Muscle layer of duodenum (tissue), 2 donors: ENCODE data around the gene LRRC55.

Experiments used
- H3K27ac ChIP-seq: one replicate; pipeline ENCODE4 v1.7.0; 2013; ENCODE audit warnings: mild to moderate bottlenecking, low read length
- H3K27me3 ChIP-seq: one replicate; pipeline ENCODE4 v1.7.0; 2013; ENCODE audit warnings: low read depth, mild to moderate bottlenecking, control low read depth, low read length
- H3K36me3 ChIP-seq, 2 donors: one replicate each; pipeline ENCODE4 v1.7.0; 2013; ENCODE audit warnings: low read length in 2 of 2, control low read depth in 1 of 2, mild to moderate bottlenecking in 1 of 2; ENCODE audit not compliant: insufficient read depth in 2 of 2, control insufficient read depth in 1 of 2
- H3K4me1 ChIP-seq, 2 donors: one replicate each; pipeline ENCODE4 v1.7.0; 2013; ENCODE audit warnings: low read length in 2 of 2, mild to moderate bottlenecking in 2 of 2, control low read depth in 1 of 2, moderate library complexity in 1 of 2; ENCODE audit not compliant: insufficient read depth in 2 of 2, control insufficient read depth in 1 of 2
- H3K4me3 ChIP-seq, 2 donors: one replicate each; pipeline ENCODE4 v1.7.0; 2013; ENCODE audit warnings: low read length in 2 of 2, low read depth in 1 of 2, mild to moderate bottlenecking in 1 of 2
- H3K9me3 ChIP-seq, 2 donors: one replicate each; pipeline ENCODE4 v1.7.0; 2013; ENCODE audit warnings: low read length in 2 of 2, control low read depth in 1 of 2, mild to moderate bottlenecking in 1 of 2; ENCODE audit not compliant: control insufficient read depth in 1 of 2
- donor health status: healthy.

The LRRC55 gene

DNA sequence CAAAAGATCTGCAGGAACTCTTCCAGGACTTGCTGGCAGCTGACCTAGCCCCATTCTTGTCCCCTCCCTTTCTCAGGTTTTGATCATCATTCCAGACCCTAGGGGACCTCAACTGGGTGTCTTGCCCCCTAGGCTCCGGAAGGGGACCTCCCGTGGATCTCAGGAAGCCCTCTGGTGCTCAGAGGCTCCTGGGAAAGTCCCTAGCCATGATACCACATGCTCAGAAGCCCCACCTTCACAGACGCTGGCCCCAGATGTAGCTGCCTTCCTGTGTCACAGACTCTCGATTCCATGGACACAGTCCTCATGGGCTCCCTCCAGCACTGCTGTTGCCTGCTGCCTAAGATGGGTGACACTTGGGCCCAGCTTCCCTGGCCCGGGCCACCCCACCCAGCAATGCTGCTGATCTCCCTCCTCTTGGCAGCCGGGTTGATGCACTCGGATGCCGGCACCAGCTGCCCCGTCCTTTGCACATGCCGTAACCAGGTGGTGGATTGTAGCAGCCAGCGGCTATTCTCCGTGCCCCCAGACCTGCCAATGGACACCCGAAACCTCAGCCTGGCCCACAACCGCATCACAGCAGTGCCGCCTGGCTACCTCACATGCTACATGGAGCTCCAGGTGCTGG, at the start of gene LRRC55:
LRRC55 (plus strand) TSS at position 276 of the 628 bp plus-strand sequence; CDS start at position 346, 70 bp downstream.
- Histone ChIP-seq H3K4me3 (no peak within 1 kb of the TSS), H3K27ac (no peak within 1 kb of the TSS), H3K9me3 (no peaks in the 10 kb centered on the region), H3K4me1 (peaks cover 0 to 15% of the 10 kb centered on the region in 2 donors), H3K36me3 (no peaks in the 10 kb centered on the region), H3K27me3 (peaks cover 6% of the 10 kb centered on the region)

GRCh38 chr11:57133366-57134038, 48.3 kb upstream of the LRRC55 start:
- no peaks in the 10 kb centered on the region for H3K36me3 ChIP-seq
- no peaks in the 10 kb centered on the region for H3K27me3 ChIP-seq
- H3K9me3 ChIP-seq: no peaks in the 10 kb centered on the region
- no peak overlapping the region for H3K4me3 ChIP-seq
- no peak overlapping the region for H3K27ac ChIP-seq
- no peaks in the 10 kb centered on the region for H3K4me1 ChIP-seq

GRCh38 chr11:57134284-57134683, 47.5 kb upstream of the LRRC55 start:
- no peaks in the 10 kb centered on the region for H3K36me3 ChIP-seq
- no peaks in the 10 kb centered on the region for H3K4me1 ChIP-seq
- H3K9me3 ChIP-seq: no peaks in the 10 kb centered on the region
- H3K4me3 ChIP-seq: no peak overlapping the region
- no peak overlapping the region for H3K27ac ChIP-seq
- no peaks in the 10 kb centered on the region for H3K27me3 ChIP-seq

DNA sequence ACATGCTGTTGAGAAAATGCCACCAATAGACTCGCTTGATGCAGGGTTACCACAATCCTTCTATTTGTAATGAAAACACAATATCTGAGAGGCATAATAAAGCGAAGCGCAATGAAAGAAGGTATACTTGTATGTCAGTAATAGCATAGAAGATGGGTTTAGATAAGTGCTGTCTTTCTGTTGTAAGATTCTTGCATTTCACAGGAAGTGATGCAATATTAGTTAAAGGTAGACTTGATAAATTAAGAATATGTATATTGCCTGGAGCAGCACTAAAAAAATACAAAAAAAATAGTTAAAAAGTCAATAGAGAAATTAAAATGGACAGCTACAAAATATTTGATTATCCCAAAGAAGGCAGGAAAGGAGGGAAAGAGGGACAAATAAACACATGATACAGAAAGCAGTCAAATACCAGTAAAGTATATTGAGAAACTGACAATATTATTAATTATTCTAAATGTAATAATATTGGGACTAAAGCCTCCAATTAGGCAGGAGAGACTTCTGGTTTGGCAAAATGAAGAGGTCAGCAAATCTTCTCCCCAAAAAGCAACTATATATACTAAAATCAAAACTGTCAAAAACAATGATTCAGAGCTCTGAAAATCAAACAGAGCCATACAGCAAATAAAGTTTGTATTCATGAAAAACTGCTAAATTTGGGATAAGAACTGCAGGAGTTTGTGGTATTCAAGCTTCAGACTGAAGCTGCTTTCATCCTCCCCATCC, 46.6 kb upstream of the LRRC55 start:
- H3K4me1 ChIP-seq: no peaks in the 10 kb centered on the region
- H3K9me3 ChIP-seq: no peaks in the 10 kb centered on the region
- H3K27me3 ChIP-seq: no peaks in the 10 kb centered on the region
- H3K27ac ChIP-seq: no peak overlapping the region
- no peaks in the 10 kb centered on the region for H3K36me3 ChIP-seq
- no peak overlapping the region for H3K4me3 ChIP-seq

DNA sequence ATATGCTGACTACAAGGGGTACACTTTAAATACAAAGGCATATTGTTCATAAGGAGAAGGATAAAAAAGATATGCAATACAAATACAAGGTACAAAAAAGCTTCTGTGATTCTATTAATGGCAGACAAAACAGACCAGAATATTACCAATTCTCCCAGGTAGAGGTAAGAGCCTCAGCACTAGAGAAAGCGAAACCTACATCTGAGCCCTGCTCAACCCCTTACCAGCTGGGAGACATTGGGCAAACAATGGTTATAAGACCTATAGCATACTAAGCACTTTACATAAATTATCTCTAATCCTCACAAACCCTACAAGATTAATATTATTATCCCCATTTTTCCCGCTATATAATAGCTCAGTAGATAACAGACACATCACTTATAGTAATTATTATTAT, 41.2 kb upstream of the LRRC55 start:
- Histone ChIP-seq H3K4me3 (no peak overlapping the region), H3K27me3 (no peaks in the 10 kb centered on the region), H3K36me3 (no peaks in the 10 kb centered on the region), H3K4me1 (no peaks in the 10 kb centered on the region), H3K9me3 (no peaks in the 10 kb centered on the region), H3K27ac (no peak overlapping the region)

- Histone ChIP-seq H3K27ac (no peak overlapping the region), H3K9me3 (no peaks in the 10 kb centered on the region), H3K4me1 (no peaks in the 10 kb centered on the region), H3K27me3 (no peaks in the 10 kb centered on the region), H3K36me3 (no peaks in the 10 kb centered on the region), H3K4me3 (no peak overlapping the region)
Measured at GRCh38 chr11:57143459-57143858, 38.3 kb upstream of the LRRC55 start.

GRCh38 chr11:57144075-57144474, 37.7 kb upstream of the LRRC55 start:
- Histone ChIP-seq H3K27ac (no peak overlapping the region), H3K36me3 (no peaks in the 10 kb centered on the region), H3K9me3 (no peaks in the 10 kb centered on the region), H3K4me1 (no peaks in the 10 kb centered on the region), H3K4me3 (no peak overlapping the region), H3K27me3 (no peaks in the 10 kb centered on the region)

DNA sequence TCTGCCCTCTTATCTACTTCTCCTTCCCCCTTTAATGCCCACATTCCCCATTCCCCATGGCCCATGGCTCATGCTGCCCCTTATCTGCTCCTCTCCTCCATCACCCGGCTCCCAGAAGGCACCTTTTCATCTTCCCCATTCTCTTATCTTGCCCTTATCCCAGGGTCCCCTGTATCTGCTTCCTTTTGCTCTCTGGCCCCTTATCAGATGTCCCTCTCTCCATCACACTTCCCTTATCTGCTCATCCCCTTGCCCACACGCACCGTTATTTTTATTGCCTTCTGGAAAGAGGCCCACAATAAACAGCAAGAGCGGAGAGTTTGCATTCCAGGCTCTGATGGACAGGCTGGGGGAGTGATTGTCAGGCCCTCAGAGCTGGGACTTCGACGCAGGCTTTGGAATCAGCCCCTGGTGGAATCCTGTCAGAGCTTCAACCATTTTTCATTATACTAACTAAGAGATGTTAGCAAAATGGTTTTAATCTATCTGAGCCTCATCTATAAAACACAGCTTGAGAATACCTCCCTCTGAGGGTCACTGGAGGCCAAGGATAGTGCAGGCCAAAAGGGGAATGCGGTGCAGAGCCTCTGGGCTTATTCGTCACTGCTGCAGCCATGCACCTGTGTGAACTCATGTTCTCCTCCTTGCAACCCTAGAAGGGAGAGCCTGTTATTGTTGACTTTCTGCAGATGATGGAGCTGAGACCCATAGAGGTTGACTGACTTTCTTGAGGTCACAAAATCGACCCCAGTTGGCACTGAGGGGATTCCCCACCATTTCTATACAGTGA, 37.0 kb upstream of the LRRC55 start:
- Histone ChIP-seq H3K27me3 (no peaks in the 10 kb centered on the region), H3K36me3 (no peaks in the 10 kb centered on the region), H3K27ac (no peak overlapping the region), H3K9me3 (no peaks in the 10 kb centered on the region), H3K4me1 (no peaks in the 10 kb centered on the region), H3K4me3 (no peak overlapping the region)

DNA sequence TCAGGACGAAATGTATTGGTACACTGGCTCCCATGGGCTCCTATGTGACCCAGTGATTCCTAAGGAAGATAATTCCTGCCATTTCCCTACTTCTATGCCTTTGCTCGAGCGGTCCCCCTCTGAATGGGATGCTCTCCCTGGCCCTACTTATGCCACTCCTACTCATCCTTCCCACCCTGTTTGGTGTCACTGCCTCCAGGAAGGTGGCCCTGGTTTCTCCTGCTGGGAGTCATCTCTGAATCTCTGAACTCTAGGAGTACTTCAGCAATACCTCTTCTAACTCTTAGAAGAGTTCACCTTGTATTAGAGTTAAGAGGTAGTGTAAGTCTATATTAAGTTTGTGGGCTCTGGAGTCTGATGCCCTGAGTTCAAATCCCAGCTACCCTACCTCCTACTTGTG, 35.5 kb upstream of the LRRC55 start:
- Histone ChIP-seq H3K4me1 (peaks cover 0 to 6% of the 10 kb centered on the region in 2 donors), H3K27ac (no peak overlapping the region), H3K4me3 (no peak overlapping the region), H3K27me3 (no peaks in the 10 kb centered on the region), H3K9me3 (no peaks in the 10 kb centered on the region), H3K36me3 (no peaks in the 10 kb centered on the region)

- Histone ChIP-seq H3K4me1 (peaks cover 0 to 6% of the 10 kb centered on the region in 2 donors), H3K36me3 (no peaks in the 10 kb centered on the region), H3K27ac (no peak overlapping the region), H3K4me3 (no peak overlapping the region), H3K27me3 (no peaks in the 10 kb centered on the region), H3K9me3 (no peaks in the 10 kb centered on the region)
Measured at GRCh38 chr11:57148621-57149020, 33.1 kb upstream of the LRRC55 start.

DNA sequence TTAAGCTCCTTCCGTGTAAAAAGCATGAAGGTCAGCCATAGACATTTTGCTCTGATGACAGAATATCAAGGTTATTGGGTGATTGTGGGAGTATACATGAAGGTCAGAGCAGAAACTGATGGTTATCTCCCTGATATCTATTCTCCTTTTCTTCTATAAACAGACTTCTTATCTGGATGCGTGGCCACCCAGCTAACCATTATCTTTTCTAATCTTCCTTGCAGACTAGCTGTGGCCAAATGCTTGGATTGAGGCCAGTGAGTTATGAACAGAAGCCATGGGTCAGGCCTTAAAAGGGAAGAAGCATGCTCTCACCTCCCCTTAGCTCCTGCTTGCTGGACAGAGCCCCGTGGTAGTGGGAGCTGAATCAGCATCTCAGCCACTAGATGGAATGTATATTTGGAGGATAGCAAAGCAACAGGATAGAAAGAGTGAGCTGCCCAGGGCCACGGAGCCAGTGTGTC, 31.3 kb upstream of the LRRC55 start:
- Histone ChIP-seq H3K36me3 (no peaks in the 10 kb centered on the region), H3K4me1 (peaks cover 0 to 8% of the 10 kb centered on the region in 2 donors), H3K9me3 (no peaks in the 10 kb centered on the region), H3K27ac (no peak overlapping the region), H3K27me3 (no peaks in the 10 kb centered on the region), H3K4me3 (no peak overlapping the region)
